Inflammatory macrophage treated with lipopolysaccharide for 4 hours (primary cell): ENCODE data around the gene PPP1R12B.
"Not testable (repeated sequence)": the region's sequence is repeated elsewhere in the genome, so short reads cannot be mapped to it uniquely, and the experiment has no call there.

ENCODE experiments used
- DNase-seq: peaks from one replicate; pipeline ENCODE4 v3.0.0-alpha.2; 2020

Gene PPP1R12B

GRCh38 chr1:202456372-202457169, 108.1 kb downstream of the PPP1R12B start:
- not testable (repeated sequence) for DNase-seq

GRCh38 chr1:202458651-202459050, 110.2 kb downstream of the PPP1R12B start:
- not testable (repeated sequence) for DNase-seq

GRCh38 chr1:202459470-202460142, 111.1 kb downstream of the PPP1R12B start:
- not testable (repeated sequence) for DNase-seq

GRCh38 chr1:202460143-202460495, 111.6 kb downstream of the PPP1R12B start:
- DNase-seq, result not testable (repeated sequence)

GRCh38 chr1:202462342-202463076, 114.0 kb downstream of the PPP1R12B start:
- DNase-seq, result no peak

GRCh38 chr1:202464153-202464742, 115.7 kb downstream of the PPP1R12B start:
- DNase-seq, result not testable (repeated sequence)

GRCh38 chr1:202465644-202466270, 117.3 kb downstream of the PPP1R12B start:
- not testable (repeated sequence) for DNase-seq

GRCh38 chr1:202466339-202466738, 117.8 kb downstream of the PPP1R12B start:
- DNase-seq, result not testable (repeated sequence)

- not testable (repeated sequence) for DNase-seq
Measured at GRCh38 chr1:202467381-202467780, 118.9 kb downstream of the PPP1R12B start.

- DNase-seq, result peak; percentile 75
Measured at GRCh38 chr1:202468695-202469094, 120.2 kb downstream of the PPP1R12B start.

GRCh38 chr1:202469123-202469522, 120.6 kb downstream of the PPP1R12B start:
- not testable (repeated sequence) for DNase-seq

- no peak for DNase-seq
Measured at GRCh38 chr1:202471246-202471645, 122.7 kb downstream of the PPP1R12B start.

- not testable (repeated sequence) for DNase-seq
Measured at GRCh38 chr1:202472347-202473124, 124.0 kb downstream of the PPP1R12B start.

GRCh38 chr1:202473266-202474045, 125.0 kb downstream of the PPP1R12B start:
- not testable (repeated sequence) for DNase-seq

GRCh38 chr1:202479661-202480060, 131.2 kb downstream of the PPP1R12B start:
- DNase-seq, result not testable (repeated sequence)

GRCh38 chr1:202480640-202481039, 132.1 kb downstream of the PPP1R12B start:
- peak; percentile 29 for DNase-seq

- not testable (repeated sequence) for DNase-seq
Measured at GRCh38 chr1:202483362-202483761, 134.9 kb downstream of the PPP1R12B start.

- DNase-seq, result peak; percentile 57
Measured at GRCh38 chr1:202484032-202484431, 135.5 kb downstream of the PPP1R12B start.

- not testable (repeated sequence) for DNase-seq
Measured at GRCh38 chr1:202484820-202485219, 136.3 kb downstream of the PPP1R12B start.

- peak; percentile 77 for DNase-seq
Measured at GRCh38 chr1:202488178-202488649, 139.7 kb downstream of the PPP1R12B start.

GRCh38 chr1:202489101-202489500, 140.6 kb downstream of the PPP1R12B start:
- DNase-seq, result not testable (repeated sequence)
